ENCODE data around the gene RIOK2.
"Not testable (repeated sequence)": the region's sequence is repeated elsewhere in the genome, so short reads cannot be mapped to it uniquely, and the experiment has no call there.

The RIOK2 gene

GRCh38 chr5:97183100-97183929, at the start of gene RIOK2:
Gene RIOK2, minus strand, starts transcription at chr5:97183247. Its CDS starts 56 bp downstream, at chr5:97183191.
- DNase-seq, result peak; percentile 93

- peak; percentile 14 for DNase-seq
Measured at GRCh38 chr5:97231025-97231636, 48.1 kb upstream of the RIOK2 start.

- no peak for DNase-seq
Measured at GRCh38 chr5:97229688-97230285, 46.7 kb upstream of the RIOK2 start.

- DNase-seq, result no peak
Measured at GRCh38 chr5:97229196-97229595, 46.1 kb upstream of the RIOK2 start.

- no peak for DNase-seq
Measured at GRCh38 chr5:97225222-97225621, 42.2 kb upstream of the RIOK2 start.

- no peak for DNase-seq
Measured at GRCh38 chr5:97224112-97224750, 41.2 kb upstream of the RIOK2 start.

- DNase-seq, result no peak
Measured at GRCh38 chr5:97223596-97223995, 40.5 kb upstream of the RIOK2 start.

GRCh38 chr5:97209343-97209742, 26.3 kb upstream of the RIOK2 start:
- DNase-seq, result no peak

- DNase-seq, result no peak
Measured at GRCh38 chr5:97208714-97209113, 25.7 kb upstream of the RIOK2 start.

GRCh38 chr5:97208184-97208713, 25.2 kb upstream of the RIOK2 start:
- DNase-seq, result no peak

GRCh38 chr5:97194366-97194765, 11.3 kb upstream of the RIOK2 start:
- no peak for DNase-seq

- DNase-seq, result no peak
Measured at GRCh38 chr5:97193355-97193688, 10.3 kb upstream of the RIOK2 start.

- DNase-seq, result peak; percentile 30
Measured at GRCh38 chr5:97192580-97193354, 9.7 kb upstream of the RIOK2 start.

GRCh38 chr5:97191893-97192292, 8.8 kb upstream of the RIOK2 start:
- no peak for DNase-seq

GRCh38 chr5:97189523-97189922, 6.5 kb upstream of the RIOK2 start:
- DNase-seq, result not testable (repeated sequence)

GRCh38 chr5:97183930-97184213, 825 bp upstream of the RIOK2 start:
- no peak for DNase-seq

- DNase-seq, result no peak
Measured at GRCh38 chr5:97182571-97183099, 412 bp downstream of the RIOK2 start.

- DNase-seq, result no peak
Measured at GRCh38 chr5:97181856-97182545, 1.0 kb downstream of the RIOK2 start.

GRCh38 chr5:97179457-97179856, 3.6 kb downstream of the RIOK2 start:
- DNase-seq, result not testable (repeated sequence)

- no peak for DNase-seq
Measured at GRCh38 chr5:97172227-97172626, 10.8 kb downstream of the RIOK2 start.

GRCh38 chr5:97171703-97172102, 11.3 kb downstream of the RIOK2 start:
- DNase-seq, result no peak

GRCh38 chr5:97167435-97167834, 15.6 kb downstream of the RIOK2 start:
- DNase-seq, result no peak
